ENCODE results near the gene P2RY12. TPM values are rescaled to one million over a fixed set of nuclear protein-coding genes. Genes with fewer than 3 reads are reported as not detected.

P2RY12 gene
- total and polyA plus RNA-seq, 2 donors (not counting 1 experiment from before 2014, with no cell fraction given) = 0.42 to 0.79 TPM

GRCh38 chr3:151371526-151371925 lies 13.0 kb downstream of the P2RY12 start:
- Histone ChIP-seq H3K4me2 (replicated peaks; ENCODE audit: low read depth, low read length, poor library complexity, severe bottlenecking) (no peak overlapping the region), H4K20me1 (ENCODE audit: control insufficient read depth, insufficient read depth, low read length, poor library complexity, severe bottlenecking) (no peaks in the 10 kb centered on the region), H3K4me1 (ENCODE audit: control insufficient read depth in 2 of 2, insufficient read depth in 2 of 2, low read length in 2 of 2) (no peaks in the 10 kb centered on the region), H3K79me2 (ENCODE audit: control insufficient read depth, insufficient read depth, low read length) (no peaks in the 10 kb centered on the region), H3K4me3 (ENCODE audit: control extremely low read depth in 1 of 5, extremely low read depth in 1 of 5, insufficient read depth in 1 of 5, low read depth in 2 of 5, low read length in 4 of 5) (no peak overlapping the region), H3K27ac (ENCODE audit: low read length in 2 of 2) (no peak overlapping the region), H2AFZ (ENCODE audit: insufficient read depth, low read depth, low read length, poor library complexity, severe bottlenecking) (no peak overlapping the region), H3K9ac (ENCODE audit: low read length) (no peak overlapping the region), H3K27me3 (replicated peaks in 1 of 4; ENCODE audit: control extremely low read depth in 1 of 4, control insufficient read depth in 3 of 4, insufficient read depth in 4 of 4, low read length in 3 of 4) (no peaks in the 10 kb centered on the region), H3K36me3 (replicated peaks in 1 of 2; ENCODE audit: control extremely low read depth in 1 of 2, control insufficient read depth in 1 of 2, extremely low read depth in 1 of 2, insufficient read depth in 2 of 2, low read length in 1 of 2) (no peaks in the 10 kb centered on the region), H3K9me3 (ENCODE audit: control extremely low read depth in 1 of 3, control insufficient read depth in 2 of 3, insufficient read depth in 1 of 3, low read length in 2 of 3) (no peaks in the 10 kb centered on the region)
- TF ChIP-seq, protein P1, sequence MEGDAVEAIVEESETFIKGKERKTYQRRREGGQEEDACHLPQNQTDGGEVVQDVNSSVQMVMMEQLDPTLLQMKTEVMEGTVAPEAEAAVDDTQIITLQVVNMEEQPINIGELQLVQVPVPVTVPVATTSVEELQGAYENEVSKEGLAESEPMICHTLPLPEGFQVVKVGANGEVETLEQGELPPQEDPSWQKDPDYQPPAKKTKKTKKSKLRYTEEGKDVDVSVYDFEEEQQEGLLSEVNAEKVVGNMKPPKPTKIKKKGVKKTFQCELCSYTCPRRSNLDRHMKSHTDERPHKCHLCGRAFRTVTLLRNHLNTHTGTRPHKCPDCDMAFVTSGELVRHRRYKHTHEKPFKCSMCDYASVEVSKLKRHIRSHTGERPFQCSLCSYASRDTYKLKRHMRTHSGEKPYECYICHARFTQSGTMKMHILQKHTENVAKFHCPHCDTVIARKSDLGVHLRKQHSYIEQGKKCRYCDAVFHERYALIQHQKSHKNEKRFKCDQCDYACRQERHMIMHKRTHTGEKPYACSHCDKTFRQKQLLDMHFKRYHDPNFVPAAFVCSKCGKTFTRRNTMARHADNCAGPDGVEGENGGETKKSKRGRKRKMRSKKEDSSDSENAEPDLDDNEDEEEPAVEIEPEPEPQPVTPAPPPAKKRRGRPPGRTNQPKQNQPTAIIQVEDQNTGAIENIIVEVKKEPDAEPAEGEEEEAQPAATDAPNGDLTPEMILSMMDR (IDR thresholded peaks at IDR 0.05) = no peak
- no peak for TF ChIP-seq EZH2 (IDR thresholded peaks at IDR 0.05; ENCODE audit: borderline replicate concordance, insufficient read depth, low read depth, low read length, poor library complexity, severe bottlenecking)
- intact Hi-C loops (cut with micrococcal nuclease) = no loop called here
- ChIA-PET CTCF (interaction anchor here (0.9 to 1.7 kb wide), 3 partner anchors 8 to 25 kb away, joined by 3 to 7 read pairs (median 3); no protein-coding TSS in a partner anchor), POLR2A (no interaction called here)
- H3K9me3 Mint-ChIP-seq (ENCODE audit: insufficient read depth) = no peaks in the 10 kb centered on the region
- DNase-seq (no peak), ATAC-seq (ENCODE audit: low read depth) (no peak)
- H3K27me3 Mint-ChIP-seq = no peaks in the 10 kb centered on the region
- no peaks in the 10 kb centered on the region for H3K4me1 Mint-ChIP-seq
- no peak overlapping the region for H3K27ac Mint-ChIP-seq
- H3K4me3 Mint-ChIP-seq = no peak overlapping the region

- H3K4me1 ChIP-seq (ENCODE audit: control insufficient read depth in 2 of 2, insufficient read depth in 2 of 2, low read length in 2 of 2) = no peaks in the 10 kb centered on the region
- Mint-ChIP-seq H3K4me1 (no peaks in the 10 kb centered on the region), H3K9me3 (ENCODE audit: insufficient read depth) (no peaks in the 10 kb centered on the region), H3K27ac (no peak overlapping the region), H3K27me3 (no peaks in the 10 kb centered on the region), H3K4me3 (no peak overlapping the region)
- H2AFZ ChIP-seq (ENCODE audit: insufficient read depth, low read depth, low read length, poor library complexity, severe bottlenecking) = no peak overlapping the region
- no peaks in the 10 kb centered on the region for H3K79me2 ChIP-seq (ENCODE audit: control insufficient read depth, insufficient read depth, low read length)
- ATAC-seq (ENCODE audit: low read depth) (no peak), DNase-seq (no peak)
- H3K9ac ChIP-seq (ENCODE audit: low read length) = no peak overlapping the region
- H3K4me2 ChIP-seq (replicated peaks; ENCODE audit: low read depth, low read length, poor library complexity, severe bottlenecking) = no peak overlapping the region
- no peaks in the 10 kb centered on the region for H4K20me1 ChIP-seq (ENCODE audit: control insufficient read depth, insufficient read depth, low read length, poor library complexity, severe bottlenecking)
- no peak overlapping the region for H3K4me3 ChIP-seq (ENCODE audit: control extremely low read depth in 1 of 5, extremely low read depth in 1 of 5, insufficient read depth in 1 of 5, low read depth in 2 of 5, low read length in 4 of 5)
- POLR2A ChIA-PET = no interaction called here
- H3K36me3 ChIP-seq (replicated peaks in 1 of 2; ENCODE audit: control extremely low read depth in 1 of 2, control insufficient read depth in 1 of 2, extremely low read depth in 1 of 2, insufficient read depth in 2 of 2, low read length in 1 of 2) = no peaks in the 10 kb centered on the region
- no peaks in the 10 kb centered on the region for H3K27me3 ChIP-seq (replicated peaks in 1 of 4; ENCODE audit: control extremely low read depth in 1 of 4, control insufficient read depth in 3 of 4, insufficient read depth in 4 of 4, low read length in 3 of 4)
- TF ChIP-seq EZH2 (IDR thresholded peaks at IDR 0.05; ENCODE audit: borderline replicate concordance, insufficient read depth, low read depth, low read length, poor library complexity, severe bottlenecking) = no peak
- TF ChIP-seq, protein P1 (IDR thresholded peaks at IDR 0.05) = no peak
- intact Hi-C loops (cut with micrococcal nuclease) = no loop called here
- H3K27ac ChIP-seq (ENCODE audit: low read length in 2 of 2) = no peak overlapping the region
- no CpG with 5 or more reads among the region's 5 CpGs for WGBS (ENCODE audit: insufficient coverage)
- CTCF ChIA-PET = no interaction called here
- H3K9me3 ChIP-seq (ENCODE audit: control extremely low read depth in 1 of 3, control insufficient read depth in 2 of 3, insufficient read depth in 1 of 3, low read length in 2 of 3) = no peaks in the 10 kb centered on the region
Observed at GRCh38 chr3:151367448-151367847, 17.1 kb downstream of the P2RY12 start.
